Measurements from ENCODE around the gene IPO13.

IPO13 gene

GRCh38 chr1:43910343-43910742, 36.4 kb upstream of the IPO13 start:
- TF ChIP-seq PAX5 (IDR thresholded peaks at IDR 0.05; ENCODE audit: insufficient read depth, low read length, severe bottlenecking) (no peak), SPI1 (IDR thresholded peaks at IDR 0.05; ENCODE audit: low read depth, low read length) (no peak)
- no peak for DNase-seq (ENCODE audit: insufficient read length, low spot score)
- FAIRE-seq: peak; percentile 45

GRCh38 chr1:43912607-43913006, 34.1 kb upstream of the IPO13 start:
- DNase-seq (ENCODE audit: insufficient read length, low spot score): no peak
- FAIRE-seq: no peak
- TF ChIP-seq POLR2AphosphoS5 (IDR thresholded peaks at IDR 0.05; ENCODE audit: low read depth, low read length): no peak
- no peak for TF ChIP-seq POLR2A (IDR thresholded peaks at IDR 0.05; ENCODE audit: low read depth, low read length)
- no peak for TF ChIP-seq PAX5 (IDR thresholded peaks at IDR 0.05; ENCODE audit: insufficient read depth, low read length, severe bottlenecking)
- TF ChIP-seq POU2F2 (IDR thresholded peaks at IDR 0.05; ENCODE audit: low read depth, low read length): no peak
- TF ChIP-seq TAF1 (IDR thresholded peaks at IDR 0.05; ENCODE audit: low read depth, low read length): no peak
- TF ChIP-seq SPI1 (IDR thresholded peaks at IDR 0.05; ENCODE audit: low read depth, low read length): no peak

DNA sequence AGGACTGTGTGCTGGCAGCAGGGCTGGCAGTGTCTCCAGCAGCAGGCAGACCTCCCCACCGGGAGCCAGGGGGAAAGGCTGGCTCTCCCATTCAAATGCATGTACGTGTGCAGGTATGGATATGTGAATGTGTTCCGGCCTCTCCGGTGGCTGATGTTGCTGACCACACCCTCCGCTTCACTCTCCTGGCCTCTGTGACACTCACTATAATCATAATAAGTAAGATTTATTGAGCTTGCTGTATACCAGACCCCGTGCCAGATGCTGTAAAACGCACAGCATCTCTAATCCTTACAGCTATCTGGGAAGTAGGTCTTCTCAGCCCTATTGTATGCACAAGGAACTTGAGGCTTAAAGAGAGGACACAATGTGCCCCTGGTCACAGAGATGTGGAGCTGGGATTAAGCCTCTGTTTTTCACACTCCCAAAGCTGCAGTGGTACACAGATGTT, 33.7 kb upstream of the IPO13 start:
- DNase-seq (ENCODE audit: insufficient read length, low spot score) (no peak), FAIRE-seq (no peak)
- TF ChIP-seq POLR2A (IDR thresholded peaks at IDR 0.05; ENCODE audit: low read depth, low read length) (no peak), SPI1 (IDR thresholded peaks at IDR 0.05; ENCODE audit: low read depth, low read length) (no peak), POLR2AphosphoS5 (IDR thresholded peaks at IDR 0.05; ENCODE audit: low read depth, low read length) (no peak)

DNA sequence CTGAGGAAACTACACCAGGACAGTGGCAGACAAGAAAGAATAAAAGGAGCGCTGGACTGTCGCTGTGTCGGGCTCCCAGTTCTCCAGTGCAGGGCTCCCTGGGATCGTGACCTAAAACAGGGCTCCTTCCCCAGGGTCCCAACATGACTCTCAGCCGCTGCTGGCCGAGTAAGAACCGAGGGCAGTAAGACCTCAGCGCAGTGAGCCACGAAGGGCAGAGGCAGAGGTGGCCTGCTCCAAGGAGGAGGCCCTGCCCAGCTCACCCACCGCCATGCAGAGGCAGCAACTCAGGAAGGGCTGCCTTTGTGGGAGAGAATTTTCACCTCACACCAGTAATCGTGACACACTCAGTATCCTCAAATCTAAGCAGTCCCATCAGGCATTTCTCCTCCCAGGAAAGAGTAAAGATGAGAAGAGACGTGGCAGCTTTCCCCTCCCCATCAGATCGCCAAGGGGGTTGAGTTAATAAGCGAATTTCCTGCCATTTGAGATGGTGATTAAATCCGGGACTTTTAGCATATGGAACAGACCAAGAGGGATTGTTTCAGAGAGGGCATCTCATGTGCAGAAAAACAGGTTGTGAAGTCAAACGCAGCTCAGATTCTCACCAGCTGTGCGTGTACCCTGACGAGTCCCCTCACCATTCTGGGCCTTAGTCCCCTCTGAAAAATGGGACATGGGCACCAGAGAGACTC, 32.9 kb upstream of the IPO13 start:
- TF ChIP-seq POU2F2 (IDR thresholded peaks at IDR 0.05; ENCODE audit: low read depth, low read length) (no peak), PAX5 (IDR thresholded peaks at IDR 0.05; ENCODE audit: insufficient read depth, low read length, severe bottlenecking) (no peak), SPI1 (IDR thresholded peaks at IDR 0.05; ENCODE audit: low read depth, low read length) (no peak), POLR2AphosphoS5 (IDR thresholded peaks at IDR 0.05; ENCODE audit: low read depth, low read length) (no peak), TAF1 (IDR thresholded peaks at IDR 0.05; ENCODE audit: low read depth, low read length) (no peak), POLR2A (IDR thresholded peaks at IDR 0.05; ENCODE audit: low read depth, low read length) (no peak)
- no peak for DNase-seq (ENCODE audit: insufficient read length, low spot score)
- FAIRE-seq: no peak

DNA sequence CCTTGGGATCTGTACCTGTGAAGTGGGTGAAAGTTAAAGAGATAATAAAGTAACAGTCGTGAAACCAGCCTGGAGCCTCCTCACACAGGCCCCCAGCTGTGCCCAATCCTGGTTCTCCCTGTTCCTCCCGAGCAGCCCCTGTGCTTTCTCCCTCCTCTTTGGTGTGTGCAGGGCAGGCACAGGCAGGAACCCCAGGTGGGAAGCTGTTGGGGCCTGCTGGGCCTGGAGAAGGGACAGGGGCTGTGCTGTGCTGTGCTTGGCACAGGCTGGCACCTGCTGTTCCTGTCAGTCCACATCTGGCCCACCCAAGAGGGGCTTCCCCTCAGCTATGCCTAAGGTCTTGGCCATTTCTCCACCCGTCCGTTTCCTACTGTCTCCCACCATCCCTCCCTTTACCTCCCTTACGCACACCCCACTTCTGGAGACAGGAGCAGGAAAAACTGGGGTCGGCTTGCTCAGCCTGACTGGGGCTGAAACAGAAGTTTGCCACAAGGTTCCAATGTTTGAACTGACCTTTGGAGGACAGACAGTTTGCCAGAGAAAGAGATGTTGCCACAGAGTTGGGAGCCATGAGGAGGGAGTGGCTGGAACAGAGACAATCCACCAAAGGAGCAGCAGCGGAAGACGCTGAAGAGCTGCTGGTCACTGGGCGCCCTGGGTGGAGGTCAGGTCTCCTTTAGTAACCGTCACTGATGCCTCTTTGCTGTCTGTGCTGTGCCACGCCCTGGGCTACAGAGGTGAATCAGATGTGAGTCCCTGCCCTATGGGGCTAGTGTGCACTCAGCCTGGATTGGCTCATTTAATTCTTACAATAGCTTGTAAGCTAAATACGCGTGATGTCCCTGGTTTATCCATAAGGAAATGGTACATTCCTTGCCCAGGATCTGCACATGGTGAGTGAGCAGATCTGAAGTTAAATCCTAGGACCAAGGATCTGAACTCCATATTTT, 31.9 kb upstream of the IPO13 start:
- DNase-seq (ENCODE audit: insufficient read length, low spot score) (no peak), FAIRE-seq (no peak)
- no peak for TF ChIP-seq POU2F2 (IDR thresholded peaks at IDR 0.05; ENCODE audit: low read depth, low read length)

DNA sequence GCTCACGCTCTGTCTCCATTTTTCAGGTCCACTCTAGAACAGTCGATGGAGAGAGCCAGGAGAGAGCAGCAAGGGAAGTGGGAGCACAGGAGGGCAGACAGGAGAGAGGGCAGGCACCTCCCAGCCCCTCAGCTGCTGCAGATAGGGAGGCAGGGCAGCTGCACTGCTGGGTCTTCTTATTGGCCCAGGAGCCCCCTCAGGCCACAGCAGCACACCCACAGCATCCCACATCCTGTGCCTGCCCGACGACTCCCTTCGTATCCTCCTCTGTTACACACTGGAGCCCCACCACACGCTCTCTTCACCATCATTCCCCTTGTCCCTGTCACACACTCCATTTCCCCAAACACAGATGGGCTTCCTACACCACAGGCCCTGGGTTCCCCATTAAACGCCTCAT, 26.8 kb upstream of the IPO13 start:
- FAIRE-seq (no peak), DNase-seq (ENCODE audit: insufficient read length, low spot score) (no peak)
- no peak for TF ChIP-seq POLR2AphosphoS5 (IDR thresholded peaks at IDR 0.05; ENCODE audit: low read depth, low read length)
- TF ChIP-seq PAX5 (IDR thresholded peaks at IDR 0.05; ENCODE audit: insufficient read depth, low read length, severe bottlenecking): no peak
- no peak for TF ChIP-seq POLR2A (IDR thresholded peaks at IDR 0.05; ENCODE audit: low read depth, low read length)
- no peak for TF ChIP-seq POU2F2 (IDR thresholded peaks at IDR 0.05; ENCODE audit: low read depth, low read length)
- TF ChIP-seq SPI1 (IDR thresholded peaks at IDR 0.05; ENCODE audit: low read depth, low read length): no peak

DNA sequence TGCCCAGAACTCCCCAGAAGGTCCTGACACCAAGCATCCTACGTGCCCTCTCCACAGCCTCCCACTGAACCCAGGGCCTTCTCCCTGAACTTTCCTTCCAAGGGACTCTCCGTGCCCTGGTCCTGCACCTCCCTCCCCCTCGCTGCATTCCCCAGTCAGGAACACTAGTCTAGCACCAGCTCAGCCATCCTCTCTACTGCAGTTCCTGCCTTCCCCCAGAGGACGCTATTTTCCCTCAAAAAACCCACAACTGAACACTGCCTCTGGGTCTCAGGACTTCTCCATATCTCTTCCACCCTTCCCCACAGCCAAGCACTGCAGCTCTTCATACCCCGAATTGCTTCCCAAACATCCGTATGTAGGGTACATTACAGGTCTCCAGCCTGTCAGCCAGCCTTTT, 25.7 kb upstream of the IPO13 start:
- DNase-seq (ENCODE audit: insufficient read length, low spot score) (no peak), FAIRE-seq (no peak)
- TF ChIP-seq POU2F2 (IDR thresholded peaks at IDR 0.05; ENCODE audit: low read depth, low read length): no peak
- no peak for TF ChIP-seq POLR2A (IDR thresholded peaks at IDR 0.05; ENCODE audit: low read depth, low read length)
- no peak for TF ChIP-seq POLR2AphosphoS5 (IDR thresholded peaks at IDR 0.05; ENCODE audit: low read depth, low read length)

GRCh38 chr1:43924516-43924915, 22.2 kb upstream of the IPO13 start:
- FAIRE-seq (no peak), DNase-seq (ENCODE audit: insufficient read length, low spot score) (no peak)
- TF ChIP-seq POLR2A (IDR thresholded peaks at IDR 0.05; ENCODE audit: low read depth, low read length) (no peak), POU2F2 (IDR thresholded peaks at IDR 0.05; ENCODE audit: low read depth, low read length) (no peak), POLR2AphosphoS5 (IDR thresholded peaks at IDR 0.05; ENCODE audit: low read depth, low read length) (no peak), PAX5 (IDR thresholded peaks at IDR 0.05; ENCODE audit: insufficient read depth, low read length, severe bottlenecking) (no peak), TAF1 (IDR thresholded peaks at IDR 0.05; ENCODE audit: low read depth, low read length) (no peak), SPI1 (IDR thresholded peaks at IDR 0.05; ENCODE audit: low read depth, low read length) (no peak)

- FAIRE-seq: no peak
- no peak for DNase-seq (ENCODE audit: insufficient read length, low spot score)
- no peak for TF ChIP-seq SPI1 (IDR thresholded peaks at IDR 0.05; ENCODE audit: low read depth, low read length)
- TF ChIP-seq POU2F2 (IDR thresholded peaks at IDR 0.05; ENCODE audit: low read depth, low read length): no peak
- TF ChIP-seq TAF1 (IDR thresholded peaks at IDR 0.05; ENCODE audit: low read depth, low read length): no peak
- TF ChIP-seq POLR2A (IDR thresholded peaks at IDR 0.05; ENCODE audit: low read depth, low read length): no peak
- TF ChIP-seq POLR2AphosphoS5 (IDR thresholded peaks at IDR 0.05; ENCODE audit: low read depth, low read length): no peak
- TF ChIP-seq PAX5 (IDR thresholded peaks at IDR 0.05; ENCODE audit: insufficient read depth, low read length, severe bottlenecking): no peak
Measured at GRCh38 chr1:43925846-43926245, 20.9 kb upstream of the IPO13 start.

Measured in GM12891 (cell line).